Smooth muscle cell (in vitro differentiated cells): ENCODE results near the gene TPSD1. TPM values are rescaled to one million over a fixed set of nuclear protein-coding genes. Genes with fewer than 3 reads are reported as not detected.

ENCODE experiments used
- DNase-seq: peaks from one replicate; lab custom pipeline; 2025; ENCODE audit not compliant: unreplicated experiment; lab: John Stamatoyannopoulos, UW
- H2AFZ ChIP-seq: fragments of 200-600 bp; sonication (generic); 2 replicates; pipeline ENCODE4 v1.6.0; 2016; ENCODE audit warnings: antibody characterized with exemption, low read depth, mild to moderate bottlenecking
- H3F3A ChIP-seq: fragments of 200-600 bp; sonication (generic); 2 replicates; pipeline ENCODE4 v1.6.0; 2017; ENCODE audit warnings: antibody characterized with exemption, low read depth
- H3K27ac ChIP-seq: fragments of 200-600 bp; sonication (generic); 2 replicates; pipeline ENCODE4 v1.5.1; 2016; ENCODE audit warnings: low read depth, mild to moderate bottlenecking
- H3K27me3 ChIP-seq: fragments of 200-600 bp; sonication (generic); 2 replicates; pipeline ENCODE4 v1.6.1; 2016; ENCODE audit warnings: low read depth, mild to moderate bottlenecking
- H3K36me3 ChIP-seq: fragments of 200-600 bp; sonication (generic); 2 replicates; pipeline ENCODE4 v1.5.1; 2016; ENCODE audit warnings: low read depth
- H3K4me1 ChIP-seq: fragments of 200-600 bp; sonication (generic); 2 replicates; pipeline ENCODE4 v1.5.1; 2016; ENCODE audit warnings: low read depth
- H3K4me2 ChIP-seq: fragments of 200-600 bp; sonication (generic); 2 replicates; pipeline ENCODE4 v1.6.0; 2016; ENCODE audit warnings: mild to moderate bottlenecking
- H3K4me3 ChIP-seq: fragments of 200-600 bp; sonication (generic); 2 replicates; pipeline ENCODE4 v1.5.1; 2016; ENCODE audit warnings: mild to moderate bottlenecking
- H3K79me2 ChIP-seq: fragments of 200-600 bp; sonication (generic); 2 replicates; pipeline ENCODE4 v1.6.0; 2016; ENCODE audit warnings: low read depth, mild to moderate bottlenecking
- H3K9ac ChIP-seq: fragments of 200-600 bp; sonication (generic); 2 replicates; pipeline ENCODE4 v1.6.0; 2016; ENCODE audit warnings: low read depth
- H3K9me3 ChIP-seq: fragments of 200-600 bp; sonication (generic); replicated peaks from 2 replicates; pipeline ENCODE4 v1.5.1; 2016; ENCODE audit warnings: low read depth
- H4K20me1 ChIP-seq: fragments of 200-600 bp; sonication (generic); 2 replicates; pipeline ENCODE4 v1.6.0; 2016; ENCODE audit warnings: low read depth
- CTCF ChIP-seq: fragments of 200-600 bp; sonication (generic); IDR thresholded peaks from 2 replicates; pipeline ENCODE4 v1.5.1; 2017; ENCODE audit warnings: borderline replicate concordance, mild to moderate bottlenecking, antibody characterized with exemption; ENCODE audit not compliant: insufficient read depth, poor library complexity, severe bottlenecking
- WGBS: methylation state at CpG from one replicate; pipeline ENCODE4 v1.1.7; 2016; ENCODE audit warnings: low lambda C conversion rate; 5-methylcytosine and 5-hydroxymethylcytosine counted together
- polyA plus RNA-seq: library from polyadenylated mRNA; unstranded; fragments of >200 nt; fragmentation: Nextera tagmentation; extraction: Ambion mirVana; gene quantifications from 2 replicates; pipeline ENCODE4 v1.2.1, GENCODE V29; 2016
- total RNA-seq: library from RNA; depleted of rRNA; stranded (reverse); fragments of >200 nt; gene quantifications from 2 replicates; pipeline ENCODE4 v1.2.3, GENCODE V29; 2014

Gene TPSD1
- total and polyA plus RNA-seq, 2 experiments from 2014 or later = not detected

- no peaks in the 10 kb centered on the region for H3K9me3 ChIP-seq
- WGBS = 91% methylated on average over 17 of the region's 17 CpGs
Observed at GRCh38 chr16:1282324-1282973, 26.6 kb downstream of the TPSD1 start.

GRCh38 chr16:1283296-1283695 is 27.4 kb downstream of the TPSD1 start:
- no peak overlapping the region for H2AFZ ChIP-seq
- no peaks in the 10 kb centered on the region for H4K20me1 ChIP-seq
- H3K27me3 ChIP-seq = no peaks in the 10 kb centered on the region
- WGBS = 54% methylated on average over 17 of the region's 17 CpGs
- no peaks in the 10 kb centered on the region for H3F3A ChIP-seq
- H3K4me1 ChIP-seq = peaks cover 2% of the 10 kb centered on the region
- no peaks in the 10 kb centered on the region for H3K79me2 ChIP-seq
- TF ChIP-seq CTCF = no peak
- H3K4me2 ChIP-seq = no peak overlapping the region
- no peaks in the 10 kb centered on the region for H3K36me3 ChIP-seq
- no peaks in the 10 kb centered on the region for H3K9me3 ChIP-seq
- no peak for DNase-seq
- no peak overlapping the region for H3K4me3 ChIP-seq
- no peak overlapping the region for H3K9ac ChIP-seq
- no peak overlapping the region for H3K27ac ChIP-seq

More at GRCh38 chr16:1282324-1282973, 26.6 kb downstream of the TPSD1 start:
- Histone ChIP-seq H3K4me1 (peaks cover 5% of the 10 kb centered on the region), H3F3A (no peaks in the 10 kb centered on the region), H3K27me3 (no peaks in the 10 kb centered on the region), H3K79me2 (no peaks in the 10 kb centered on the region), H3K4me2 (no peak overlapping the region), H3K27ac (no peak overlapping the region), H3K4me3 (no peak overlapping the region), H2AFZ (no peak overlapping the region), H3K9ac (no peak overlapping the region), H3K36me3 (no peaks in the 10 kb centered on the region), H4K20me1 (no peaks in the 10 kb centered on the region)
- TF ChIP-seq CTCF = no peak
- DNase-seq = no peak

GRCh38 chr16:1283996-1284616 is 28.2 kb downstream of the TPSD1 start:
- H3K4me1 ChIP-seq = no peaks in the 10 kb centered on the region
- peaks cover 7% of the 10 kb centered on the region for H3K27me3 ChIP-seq
- H2AFZ ChIP-seq = no peak overlapping the region
- no peak for DNase-seq
- no peak overlapping the region for H3K9ac ChIP-seq
- H3K4me3 ChIP-seq = no peak overlapping the region
- H3K36me3 ChIP-seq = no peaks in the 10 kb centered on the region
- H3K9me3 ChIP-seq = no peaks in the 10 kb centered on the region
- WGBS = 91% methylated on average over 16 of the region's 16 CpGs
- no peak for TF ChIP-seq CTCF
- H4K20me1 ChIP-seq = no peaks in the 10 kb centered on the region
- no peaks in the 10 kb centered on the region for H3K79me2 ChIP-seq
- no peak overlapping the region for H3K4me2 ChIP-seq
- no peak overlapping the region for H3K27ac ChIP-seq
- no peaks in the 10 kb centered on the region for H3F3A ChIP-seq
